K562 (cell line): ENCODE data around the gene DNASE2. TPM values are rescaled to one million over a fixed set of nuclear protein-coding genes. Genes with fewer than 3 reads are reported as not detected.

Experiments used
- ATAC-seq: fragments of 200-7000 bp; cut with Tn5 transposase; 3 replicates; pipeline ENCODE4 v1.9.1; 2020; ENCODE audit warnings: moderate library complexity
- BruUV-seq: library from RNA; stranded (reverse); fragments of 400-500 nt; replicated peaks from 2 replicates; lab custom pipeline; 2021; lab: Mats Ljungman, UMichigan
- CTCF ChIA-PET: fragments of 300-600 bp; formaldehyde crosslinking; extraction: SDS; loops from one replicate; lab custom pipeline; 2021; ENCODE audit warnings: low intra/inter-chr PET ratio; lab: Yijun Ruan, JAX
- POLR2A ChIA-PET: fragments of 300-600, 350-650 bp; sonication (Branson Sonifier 250); formaldehyde crosslinking; extraction: SDS; loops from one replicate; lab custom pipeline; 2021; ENCODE audit warnings: antibody characterized with exemption, inconsistent platforms; lab: Yijun Ruan, JAX
- DNase-seq, 4 experiments: peaks; one replicate each; pipeline versions ENCODE4 v3.0.0 to v3.0.0-alpha.2; 2011 to 2018; ENCODE audit warnings: low spot score in 3 of 4, mixed read lengths in 3 of 4; ENCODE audit errors: extremely low read depth in 1 of 4
- FAIRE-seq: peaks from 2 replicates; lab custom pipeline; 2011; peaks lifted over from hg19 to GRCh38; lab: Jason Lieb, UNC
- H2AFZ ChIP-seq: 2 replicates; pipeline ENCODE4 v1.6.0; 2011; ENCODE audit warnings: low read depth, low read length, control low read depth, inconsistent platforms
- H3K27ac ChIP-seq: fragments of 200-600 bp; 3 replicates; pipeline ENCODE4 v1.8.0; 2011; ENCODE audit warnings: low read depth, mild to moderate bottlenecking, control low read depth, inconsistent platforms, low read length, moderate library complexity, mixed read lengths; ENCODE audit errors: extremely low read depth
- H3K27me3 ChIP-seq, 2 experiments: fragments of 300-600 bp in 1 of 2; 2 replicates in 1 of 2; 3 replicates in 1 of 2; pipeline versions ENCODE4 v1.6.0 to v1.8.0; 2011; ENCODE audit warnings: inconsistent platforms in 2 of 2, low read length in 2 of 2, mild to moderate bottlenecking in 1 of 2, mixed read lengths in 1 of 2, moderate library complexity in 1 of 2; ENCODE audit not compliant: control insufficient read depth in 2 of 2, insufficient read depth in 2 of 2
- H3K36me3 ChIP-seq: fragments of 300-600 bp; 3 replicates; pipeline ENCODE4 v1.8.0; 2011; ENCODE audit warnings: mild to moderate bottlenecking, low read length, inconsistent platforms; ENCODE audit not compliant: control insufficient read depth, insufficient read depth
- H3K4me1 ChIP-seq, 2 experiments: fragments of 200-600 bp in 1 of 2; replicated peaks in 1 of 2; 2 replicates in 1 of 2; 3 replicates in 1 of 2; pipeline versions ENCODE4 v1.5.1 to v1.8.0; 2011; ENCODE audit warnings: inconsistent platforms in 2 of 2, low read length in 2 of 2, mild to moderate bottlenecking in 1 of 2, mixed read lengths in 1 of 2, moderate library complexity in 1 of 2; ENCODE audit not compliant: control insufficient read depth in 2 of 2, insufficient read depth in 2 of 2
- H3K4me2 ChIP-seq: 2 replicates; pipeline ENCODE4 v1.6.1; 2011; ENCODE audit warnings: low read length, control low read depth, inconsistent platforms, mixed read lengths; ENCODE audit not compliant: insufficient read depth
- H3K4me3 ChIP-seq: fragments of 200-600 bp; sonication (generic), shearing (Covaris generic); 2 replicates; pipeline ENCODE4 v1.5.1; 2016; ENCODE audit warnings: control low read depth, inconsistent platforms
- H3K79me2 ChIP-seq: fragments of 200-600 bp; 3 replicates; pipeline ENCODE4 v1.8.0; 2011; ENCODE audit warnings: low read length, inconsistent platforms; ENCODE audit not compliant: control insufficient read depth, insufficient read depth
- H3K9ac ChIP-seq, 2 experiments: 2 replicates each; pipeline versions ENCODE4 v1.6.0 to v1.6.1; 2011; ENCODE audit warnings: low read depth in 2 of 2, low read length in 2 of 2, control low read depth in 1 of 2, inconsistent platforms in 1 of 2, mild to moderate bottlenecking in 1 of 2, mixed read lengths in 1 of 2; ENCODE audit not compliant: insufficient read depth in 1 of 2
- H3K9me1 ChIP-seq: one replicate; pipeline ENCODE4 v1.6.0; 2011; ENCODE audit warnings: inconsistent platforms, mild to moderate bottlenecking, low read length, moderate library complexity; ENCODE audit not compliant: control insufficient read depth, insufficient read depth
- H3K9me3 ChIP-seq: replicated peaks from 2 replicates; pipeline ENCODE4 v1.5.1; 2011; ENCODE audit warnings: low read depth, low read length, inconsistent platforms; ENCODE audit not compliant: control insufficient read depth, insufficient read depth
- H4K20me1 ChIP-seq: replicated peaks from 2 replicates; pipeline ENCODE4 v1.6.1; 2011; ENCODE audit warnings: low read length, inconsistent platforms, mixed read lengths; ENCODE audit not compliant: control insufficient read depth, insufficient read depth
- BDP1 ChIP-seq: IDR thresholded peaks from 3 replicates; pipeline ENCODE4 v1.6.1; 2011; ENCODE audit not compliant: insufficient read length, insufficient read depth
- MAFG ChIP-seq: fragments of 450-650 bp; conservative IDR thresholded peaks from 2 replicates; pipeline ENCODE4 v1.6.1; 2016; ENCODE audit warnings: missing genetic modification characterization, missing compliant biosample characterization
- RBM25 ChIP-seq: fragments of 200-400 bp; formaldehyde crosslinking; IDR thresholded peaks from 2 replicates; pipeline ENCODE4 v1.6.1; 2018; ENCODE audit warnings: low read length, low read depth, moderate library complexity; ENCODE audit not compliant: severe bottlenecking
- WGBS: fragments of 100-300 bp; shearing (Covaris generic); methylation state at CpG from one replicate; pipeline ENCODE4 v1.1.6; 2016; ENCODE audit warnings: low coverage, mixed read lengths; ENCODE audit not compliant: insufficient coverage; ENCODE audit errors: missing lambda C conversion rate; 5-methylcytosine and 5-hydroxymethylcytosine counted together
- in situ Hi-C: fragments of 300-500 bp; cut with MboI; formaldehyde crosslinking; loops from 4 replicates; pipeline ENCODE4 v1.15.0; 2018; ENCODE audit warnings: inconsistent platforms, mixed read lengths
- intact Hi-C: fragments of 100-400 bp; cut with micrococcal nuclease; formaldehyde crosslinking; loops from 2 replicates; pipeline ENCODE4 v1.14.2; 2022
- polyA plus RNA-seq, 8 experiments: library from polyadenylated mRNA; depleted of rRNA in 4 of 8; stranded (reverse) in 5 of 8; unstranded in 3 of 8; fragments of >200 nt; fragmentation: Nextera tagmentation in 2 of 8; fragmentation: Illumina TruSeq in 1 of 8; extraction: Ambion mirVana in 2 of 8; extraction: Trizol in 1 of 8; gene quantifications; 2 replicates each; pipeline versions ENCODE4 v1.2.1 to v1.2.3, GENCODE V29; 2011 to 2014; ENCODE audit warnings: inconsistent platforms in 1 of 8, missing spikeins in 1 of 8
- total RNA-seq, 7 experiments: library from RNA; depleted of rRNA in 6 of 7; stranded (reverse); fragments of >200 nt in 6 of 7; fragmentation: Illumina TruSeq in 2 of 7; extraction: Trizol in 2 of 7; gene quantifications; 2 replicates each; pipeline versions ENCODE4 v1.2.1 to v1.2.3, GENCODE V29; 2011 to 2021; ENCODE audit warnings: low replicate concordance in 1 of 7
- TF ChIP-seq, protein P1 (sequence below): sonication (generic); formaldehyde crosslinking; IDR thresholded peaks from 2 replicates; pipeline ENCODE4 v1.8.0; 2022; ENCODE audit warnings: mild to moderate bottlenecking, missing genetic modification reagents
- TF ChIP-seq, protein P2 (sequence below): sonication (generic); formaldehyde crosslinking; IDR thresholded peaks from 2 replicates; pipeline ENCODE4 v1.8.0; 2023; ENCODE audit warnings: missing genetic modification reagents, mild to moderate bottlenecking, borderline replicate concordance

DNASE2 gene
- total and polyA plus RNA-seq, 9 of the 15 experiments (the other 6 are each of a cell fraction or from before 2014, with no cell fraction given), result 4.4 to 27.0 (median 20.2) TPM

DNA sequence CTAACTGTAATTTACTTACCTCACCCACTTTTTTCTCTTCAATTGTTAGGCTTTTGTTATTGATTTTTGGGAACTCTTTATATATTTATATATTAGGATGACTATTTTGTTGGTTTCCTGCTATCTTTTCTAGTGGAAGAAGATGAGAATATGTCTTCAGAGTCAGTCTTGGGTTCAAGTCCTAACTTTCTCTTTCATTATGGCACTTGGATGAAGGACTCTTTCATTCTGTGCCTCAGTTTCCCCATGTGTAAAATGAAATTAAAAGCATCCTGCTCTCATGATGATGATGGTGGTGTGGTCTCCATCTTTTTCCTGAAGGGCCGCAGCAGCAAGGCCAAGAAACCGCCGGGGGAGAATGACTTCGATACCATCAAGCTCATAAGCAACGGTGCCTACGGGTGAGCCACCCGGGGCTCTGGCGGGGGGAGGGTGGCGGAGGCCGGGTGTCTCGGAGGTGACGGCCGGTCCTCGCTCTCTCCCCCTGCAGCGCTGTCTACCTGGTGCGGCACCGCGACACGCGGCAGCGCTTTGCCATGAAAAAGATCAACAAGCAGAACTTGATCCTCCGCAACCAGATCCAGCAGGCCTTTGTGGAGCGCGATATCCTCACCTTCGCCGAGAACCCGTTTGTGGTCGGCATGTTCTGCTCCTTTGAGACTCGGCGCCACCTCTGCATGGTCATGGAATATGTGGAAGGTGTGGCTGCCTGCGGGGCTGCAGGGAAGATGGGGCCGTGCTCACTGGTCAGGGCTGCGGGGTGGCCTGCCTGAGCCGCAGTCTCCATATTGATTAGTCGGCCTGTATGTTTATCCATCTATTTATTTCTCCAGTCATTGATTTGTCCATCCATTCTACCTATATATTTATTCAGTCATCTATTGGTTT lies 23.0 kb downstream of the DNASE2 start (continued):
- TF ChIP-seq, protein P1, sequence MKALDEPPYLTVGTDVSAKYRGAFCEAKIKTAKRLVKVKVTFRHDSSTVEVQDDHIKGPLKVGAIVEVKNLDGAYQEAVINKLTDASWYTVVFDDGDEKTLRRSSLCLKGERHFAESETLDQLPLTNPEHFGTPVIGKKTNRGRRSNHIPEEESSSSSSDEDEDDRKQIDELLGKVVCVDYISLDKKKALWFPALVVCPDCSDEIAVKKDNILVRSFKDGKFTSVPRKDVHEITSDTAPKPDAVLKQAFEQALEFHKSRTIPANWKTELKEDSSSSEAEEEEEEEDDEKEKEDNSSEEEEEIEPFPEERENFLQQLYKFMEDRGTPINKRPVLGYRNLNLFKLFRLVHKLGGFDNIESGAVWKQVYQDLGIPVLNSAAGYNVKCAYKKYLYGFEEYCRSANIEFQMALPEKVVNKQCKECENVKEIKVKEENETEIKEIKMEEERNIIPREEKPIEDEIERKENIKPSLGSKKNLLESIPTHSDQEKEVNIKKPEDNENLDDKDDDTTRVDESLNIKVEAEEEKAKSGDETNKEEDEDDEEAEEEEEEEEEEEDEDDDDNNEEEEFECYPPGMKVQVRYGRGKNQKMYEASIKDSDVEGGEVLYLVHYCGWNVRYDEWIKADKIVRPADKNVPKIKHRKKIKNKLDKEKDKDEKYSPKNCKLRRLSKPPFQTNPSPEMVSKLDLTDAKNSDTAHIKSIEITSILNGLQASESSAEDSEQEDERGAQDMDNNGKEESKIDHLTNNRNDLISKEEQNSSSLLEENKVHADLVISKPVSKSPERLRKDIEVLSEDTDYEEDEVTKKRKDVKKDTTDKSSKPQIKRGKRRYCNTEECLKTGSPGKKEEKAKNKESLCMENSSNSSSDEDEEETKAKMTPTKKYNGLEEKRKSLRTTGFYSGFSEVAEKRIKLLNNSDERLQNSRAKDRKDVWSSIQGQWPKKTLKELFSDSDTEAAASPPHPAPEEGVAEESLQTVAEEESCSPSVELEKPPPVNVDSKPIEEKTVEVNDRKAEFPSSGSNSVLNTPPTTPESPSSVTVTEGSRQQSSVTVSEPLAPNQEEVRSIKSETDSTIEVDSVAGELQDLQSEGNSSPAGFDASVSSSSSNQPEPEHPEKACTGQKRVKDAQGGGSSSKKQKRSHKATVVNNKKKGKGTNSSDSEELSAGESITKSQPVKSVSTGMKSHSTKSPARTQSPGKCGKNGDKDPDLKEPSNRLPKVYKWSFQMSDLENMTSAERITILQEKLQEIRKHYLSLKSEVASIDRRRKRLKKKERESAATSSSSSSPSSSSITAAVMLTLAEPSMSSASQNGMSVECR, result no peak
- peak; percentile 13 for TF ChIP-seq RBM25

DNA sequence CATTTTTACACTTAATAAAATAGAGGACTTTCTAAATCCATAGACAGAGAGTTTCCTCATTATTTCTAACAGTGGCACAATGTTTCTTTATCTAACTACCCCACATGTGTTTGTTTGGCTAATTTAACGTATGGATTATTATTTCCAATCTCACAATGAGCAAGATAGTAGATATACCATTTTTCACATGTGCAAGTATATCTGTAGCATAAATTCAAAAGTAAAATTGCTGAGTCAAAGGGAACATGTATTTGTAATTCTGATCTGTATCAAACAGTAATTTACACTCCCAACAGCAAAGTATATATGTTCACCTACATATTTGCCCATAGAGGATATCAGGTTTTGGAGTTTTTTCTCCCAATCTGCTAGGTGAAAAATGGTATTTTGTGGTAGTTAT lies 24.6 kb downstream of the DNASE2 start:
- 10% methylated on average over 1 of the region's 1 CpG for WGBS
- H3K27ac ChIP-seq, result no peak overlapping the region
- H3K9ac ChIP-seq, result no peak overlapping the region
- BruUV-seq, result no TSS peak
- in situ Hi-C loops, result no loop called here
- no peak for DNase-seq
- FAIRE-seq, result no peak
- H3K36me3 ChIP-seq, result peaks cover 15% of the 10 kb centered on the region; the same call in 2 of the 3 replicates
- H3K4me1 ChIP-seq, result peaks cover 0 to 9% of the 10 kb centered on the region in 2 experiments; a peak in 1 of 5 replicates
- H3K27me3 ChIP-seq, result no peaks in the 10 kb centered on the region
- H2AFZ ChIP-seq, result no peak overlapping the region
- CTCF ChIA-PET, result no interaction called here
- no peaks in the 10 kb centered on the region for H3K9me1 ChIP-seq
- POLR2A ChIA-PET, result no interaction called here
- intact Hi-C loops, result no loop called here
- no peaks in the 10 kb centered on the region for H3K79me2 ChIP-seq
- ATAC-seq, result no peak
- H4K20me1 ChIP-seq, result no peaks in the 10 kb centered on the region
- H3K4me2 ChIP-seq, result no peak overlapping the region
- H3K9me3 ChIP-seq, result no peaks in the 10 kb centered on the region
- H3K4me3 ChIP-seq, result no peak overlapping the region
- peak; percentile 52 for TF ChIP-seq MAFG (tag)
- no peak for TF ChIP-seq BDP1
- TF ChIP-seq, protein P2, sequence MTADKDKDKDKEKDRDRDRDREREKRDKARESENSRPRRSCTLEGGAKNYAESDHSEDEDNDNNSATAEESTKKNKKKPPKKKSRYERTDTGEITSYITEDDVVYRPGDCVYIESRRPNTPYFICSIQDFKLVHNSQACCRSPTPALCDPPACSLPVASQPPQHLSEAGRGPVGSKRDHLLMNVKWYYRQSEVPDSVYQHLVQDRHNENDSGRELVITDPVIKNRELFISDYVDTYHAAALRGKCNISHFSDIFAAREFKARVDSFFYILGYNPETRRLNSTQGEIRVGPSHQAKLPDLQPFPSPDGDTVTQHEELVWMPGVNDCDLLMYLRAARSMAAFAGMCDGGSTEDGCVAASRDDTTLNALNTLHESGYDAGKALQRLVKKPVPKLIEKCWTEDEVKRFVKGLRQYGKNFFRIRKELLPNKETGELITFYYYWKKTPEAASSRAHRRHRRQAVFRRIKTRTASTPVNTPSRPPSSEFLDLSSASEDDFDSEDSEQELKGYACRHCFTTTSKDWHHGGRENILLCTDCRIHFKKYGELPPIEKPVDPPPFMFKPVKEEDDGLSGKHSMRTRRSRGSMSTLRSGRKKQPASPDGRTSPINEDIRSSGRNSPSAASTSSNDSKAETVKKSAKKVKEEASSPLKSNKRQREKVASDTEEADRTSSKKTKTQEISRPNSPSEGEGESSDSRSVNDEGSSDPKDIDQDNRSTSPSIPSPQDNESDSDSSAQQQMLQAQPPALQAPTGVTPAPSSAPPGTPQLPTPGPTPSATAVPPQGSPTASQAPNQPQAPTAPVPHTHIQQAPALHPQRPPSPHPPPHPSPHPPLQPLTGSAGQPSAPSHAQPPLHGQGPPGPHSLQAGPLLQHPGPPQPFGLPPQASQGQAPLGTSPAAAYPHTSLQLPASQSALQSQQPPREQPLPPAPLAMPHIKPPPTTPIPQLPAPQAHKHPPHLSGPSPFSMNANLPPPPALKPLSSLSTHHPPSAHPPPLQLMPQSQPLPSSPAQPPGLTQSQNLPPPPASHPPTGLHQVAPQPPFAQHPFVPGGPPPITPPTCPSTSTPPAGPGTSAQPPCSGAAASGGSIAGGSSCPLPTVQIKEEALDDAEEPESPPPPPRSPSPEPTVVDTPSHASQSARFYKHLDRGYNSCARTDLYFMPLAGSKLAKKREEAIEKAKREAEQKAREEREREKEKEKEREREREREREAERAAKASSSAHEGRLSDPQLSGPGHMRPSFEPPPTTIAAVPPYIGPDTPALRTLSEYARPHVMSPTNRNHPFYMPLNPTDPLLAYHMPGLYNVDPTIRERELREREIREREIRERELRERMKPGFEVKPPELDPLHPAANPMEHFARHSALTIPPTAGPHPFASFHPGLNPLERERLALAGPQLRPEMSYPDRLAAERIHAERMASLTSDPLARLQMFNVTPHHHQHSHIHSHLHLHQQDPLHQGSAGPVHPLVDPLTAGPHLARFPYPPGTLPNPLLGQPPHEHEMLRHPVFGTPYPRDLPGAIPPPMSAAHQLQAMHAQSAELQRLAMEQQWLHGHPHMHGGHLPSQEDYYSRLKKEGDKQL (CRISPR knock-in tag), result no peak
